ENCODE data around the gene NDUFB8.

- TF ChIP-seq POLR2A (IDR thresholded peaks at IDR 0.05), result no peak
- TF ChIP-seq, protein P1, sequence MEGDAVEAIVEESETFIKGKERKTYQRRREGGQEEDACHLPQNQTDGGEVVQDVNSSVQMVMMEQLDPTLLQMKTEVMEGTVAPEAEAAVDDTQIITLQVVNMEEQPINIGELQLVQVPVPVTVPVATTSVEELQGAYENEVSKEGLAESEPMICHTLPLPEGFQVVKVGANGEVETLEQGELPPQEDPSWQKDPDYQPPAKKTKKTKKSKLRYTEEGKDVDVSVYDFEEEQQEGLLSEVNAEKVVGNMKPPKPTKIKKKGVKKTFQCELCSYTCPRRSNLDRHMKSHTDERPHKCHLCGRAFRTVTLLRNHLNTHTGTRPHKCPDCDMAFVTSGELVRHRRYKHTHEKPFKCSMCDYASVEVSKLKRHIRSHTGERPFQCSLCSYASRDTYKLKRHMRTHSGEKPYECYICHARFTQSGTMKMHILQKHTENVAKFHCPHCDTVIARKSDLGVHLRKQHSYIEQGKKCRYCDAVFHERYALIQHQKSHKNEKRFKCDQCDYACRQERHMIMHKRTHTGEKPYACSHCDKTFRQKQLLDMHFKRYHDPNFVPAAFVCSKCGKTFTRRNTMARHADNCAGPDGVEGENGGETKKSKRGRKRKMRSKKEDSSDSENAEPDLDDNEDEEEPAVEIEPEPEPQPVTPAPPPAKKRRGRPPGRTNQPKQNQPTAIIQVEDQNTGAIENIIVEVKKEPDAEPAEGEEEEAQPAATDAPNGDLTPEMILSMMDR (IDR thresholded peaks at IDR 0.05), result no peak
These were observed 24.3 kb upstream of the NDUFB8 start for GRCh38 chr10:100553929-100554328.
